Activated T-helper 9 cell treated with anti-CD3 and anti-CD28 coated beads, Interleukin-2, amount 50 U/mL, for 16 hours (primary cell): ENCODE data around the gene ATXN2L.
"Not testable (repeated sequence)": the region's sequence is repeated elsewhere in the genome, so short reads cannot be mapped to it uniquely, and the experiment has no call there.

Source experiments
- DNase-seq: peaks from one replicate; pipeline ENCODE4 v3.0.0-alpha.2; 2020; ENCODE audit warnings: low read depth

ATXN2L gene, protein sequence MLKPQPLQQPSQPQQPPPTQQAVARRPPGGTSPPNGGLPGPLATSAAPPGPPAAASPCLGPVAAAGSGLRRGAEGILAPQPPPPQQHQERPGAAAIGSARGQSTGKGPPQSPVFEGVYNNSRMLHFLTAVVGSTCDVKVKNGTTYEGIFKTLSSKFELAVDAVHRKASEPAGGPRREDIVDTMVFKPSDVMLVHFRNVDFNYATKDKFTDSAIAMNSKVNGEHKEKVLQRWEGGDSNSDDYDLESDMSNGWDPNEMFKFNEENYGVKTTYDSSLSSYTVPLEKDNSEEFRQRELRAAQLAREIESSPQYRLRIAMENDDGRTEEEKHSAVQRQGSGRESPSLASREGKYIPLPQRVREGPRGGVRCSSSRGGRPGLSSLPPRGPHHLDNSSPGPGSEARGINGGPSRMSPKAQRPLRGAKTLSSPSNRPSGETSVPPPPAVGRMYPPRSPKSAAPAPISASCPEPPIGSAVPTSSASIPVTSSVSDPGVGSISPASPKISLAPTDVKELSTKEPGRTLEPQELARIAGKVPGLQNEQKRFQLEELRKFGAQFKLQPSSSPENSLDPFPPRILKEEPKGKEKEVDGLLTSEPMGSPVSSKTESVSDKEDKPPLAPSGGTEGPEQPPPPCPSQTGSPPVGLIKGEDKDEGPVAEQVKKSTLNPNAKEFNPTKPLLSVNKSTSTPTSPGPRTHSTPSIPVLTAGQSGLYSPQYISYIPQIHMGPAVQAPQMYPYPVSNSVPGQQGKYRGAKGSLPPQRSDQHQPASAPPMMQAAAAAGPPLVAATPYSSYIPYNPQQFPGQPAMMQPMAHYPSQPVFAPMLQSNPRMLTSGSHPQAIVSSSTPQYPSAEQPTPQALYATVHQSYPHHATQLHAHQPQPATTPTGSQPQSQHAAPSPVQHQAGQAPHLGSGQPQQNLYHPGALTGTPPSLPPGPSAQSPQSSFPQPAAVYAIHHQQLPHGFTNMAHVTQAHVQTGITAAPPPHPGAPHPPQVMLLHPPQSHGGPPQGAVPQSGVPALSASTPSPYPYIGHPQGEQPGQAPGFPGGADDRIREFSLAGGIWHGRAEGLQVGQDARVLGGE

DNA sequence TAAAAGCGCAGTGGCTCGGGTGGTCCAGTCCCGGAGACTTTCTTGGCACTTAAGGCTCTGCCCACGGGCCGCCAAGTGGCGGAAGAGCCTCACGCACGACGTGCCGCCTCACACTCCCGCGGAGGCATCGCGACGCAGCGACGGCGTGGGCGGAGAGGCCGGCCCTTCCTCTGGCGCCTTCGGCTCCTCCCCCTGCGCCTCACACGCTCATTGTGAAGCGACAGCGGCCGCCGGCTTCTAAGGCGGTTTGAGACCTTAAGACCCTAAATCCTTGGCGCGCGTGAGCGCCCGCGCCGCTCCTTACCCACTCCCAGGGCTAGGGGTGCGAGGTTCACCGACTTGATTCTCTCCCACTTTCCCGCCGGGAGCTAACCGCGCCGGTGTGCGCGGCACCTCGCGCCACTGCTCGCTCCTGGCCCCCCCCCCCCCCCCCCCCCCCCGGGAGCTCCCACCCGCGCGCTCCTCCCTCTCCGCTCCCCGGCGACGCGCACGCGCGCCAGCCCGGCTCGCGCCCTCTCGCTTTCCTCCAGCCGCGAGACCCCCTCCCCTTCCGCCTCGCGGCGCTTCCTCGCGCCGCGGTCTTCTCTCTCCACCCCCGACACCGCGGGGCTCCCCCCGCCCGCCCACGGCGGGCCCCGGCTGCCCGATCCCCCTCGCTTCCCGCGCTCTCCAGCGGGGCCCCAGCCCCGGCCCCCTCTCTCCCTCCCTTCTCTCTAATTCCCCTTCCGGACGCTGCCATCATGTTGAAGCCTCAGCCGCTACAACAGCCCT is at the start of gene ATXN2L:
Gene ATXN2L (plus strand): TSS at position 480 of the 771 bp plus-strand sequence. CDS start 261 bp downstream, at position 741.
- DNase-seq, result peak; percentile 93

- not testable (repeated sequence) for DNase-seq
Observed at GRCh38 chr16:28781697-28782096, 41.1 kb upstream of the ATXN2L start.

GRCh38 chr16:28782357-28782756 is 40.4 kb upstream of the ATXN2L start:
- not testable (repeated sequence) for DNase-seq

DNA sequence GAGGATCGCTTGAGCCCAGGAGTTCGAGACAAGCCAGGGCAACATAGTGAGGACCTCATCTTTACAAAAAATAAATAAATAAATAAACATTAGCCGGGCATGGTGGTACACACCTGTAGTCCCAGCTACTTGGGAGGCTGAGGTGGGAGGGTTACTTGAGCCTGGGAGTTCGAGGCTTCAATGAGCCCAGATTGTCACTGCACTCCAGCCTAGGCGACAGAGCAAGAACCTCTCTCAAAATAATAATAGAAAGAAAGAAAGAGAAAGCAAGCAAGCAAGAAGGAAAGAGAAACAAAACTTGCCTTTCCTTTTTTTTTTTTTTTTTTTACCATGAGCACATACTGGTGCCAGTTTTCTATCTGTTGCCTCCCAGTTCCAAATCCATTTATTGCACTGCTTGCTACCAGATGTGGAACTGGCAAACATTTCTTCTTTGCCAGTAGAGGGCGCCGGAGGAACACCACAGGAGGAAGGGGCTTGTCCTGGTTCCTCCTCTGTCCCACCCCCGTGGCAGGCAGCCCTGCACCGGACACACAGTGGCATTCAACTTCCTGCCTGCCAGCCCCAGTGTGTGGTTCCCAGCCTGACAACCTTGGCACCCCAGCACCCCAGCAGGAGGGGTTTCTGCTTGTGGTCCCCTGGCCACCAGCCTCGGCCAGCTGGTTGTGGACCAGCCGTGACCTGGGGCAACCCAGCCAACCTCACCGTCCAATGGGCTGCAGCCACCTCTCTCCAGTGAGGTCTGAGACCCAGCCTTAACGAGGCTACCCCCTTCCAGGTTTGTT is 20.4 kb upstream of the ATXN2L start:
- DNase-seq, result peak; percentile 56

DNA sequence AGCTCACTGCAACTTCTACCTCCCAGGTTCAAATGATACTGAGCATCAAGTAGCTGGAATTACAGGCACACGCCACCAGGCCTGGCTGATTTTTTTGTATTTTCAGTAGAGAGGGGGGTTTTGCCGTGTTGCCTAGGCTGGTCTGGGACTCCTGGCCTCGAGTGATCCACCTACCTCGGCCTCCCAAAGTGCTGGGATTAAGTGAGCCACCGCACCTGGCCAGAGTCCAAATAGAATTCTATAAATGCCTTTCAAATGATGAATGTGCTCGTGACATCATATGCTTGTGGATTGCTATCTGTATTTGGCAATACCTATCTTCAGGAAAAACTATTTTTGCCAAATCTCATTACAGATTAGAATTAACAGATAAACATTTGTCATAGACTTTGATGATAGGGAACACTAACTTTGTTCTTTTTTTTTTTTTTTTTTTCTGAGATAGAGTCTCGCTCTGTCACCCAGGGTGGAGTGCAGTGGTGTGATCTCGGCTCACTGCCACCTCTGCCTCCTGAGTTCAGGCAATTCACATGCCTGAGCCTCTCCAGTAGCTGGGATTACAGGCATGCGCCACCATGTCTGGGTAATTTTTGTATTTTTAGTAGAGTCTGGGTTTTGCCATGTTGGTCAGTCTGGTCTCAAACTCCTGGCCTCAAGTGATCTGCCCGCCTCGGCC is 15.2 kb upstream of the ATXN2L start:
- DNase-seq, result not testable (repeated sequence)

DNA sequence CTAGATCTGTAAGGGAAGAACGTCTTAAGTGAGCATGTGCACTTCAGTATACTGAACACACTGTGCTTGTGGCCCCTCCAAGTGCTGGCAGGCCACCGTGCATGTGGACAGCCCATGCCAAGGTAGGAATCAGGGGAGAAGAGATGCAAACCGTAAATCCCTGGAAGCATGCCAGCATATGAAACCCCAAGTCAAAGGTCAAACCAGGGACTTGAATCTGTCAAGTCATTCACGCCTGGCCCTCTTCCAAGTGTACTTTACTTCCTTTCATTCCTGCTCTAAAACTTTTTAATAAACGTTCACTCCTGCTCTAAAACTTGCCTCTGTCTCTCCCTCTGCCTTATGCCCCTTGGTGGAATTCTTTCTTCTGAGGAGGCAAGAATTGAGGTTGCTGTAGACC is 2.8 kb upstream of the ATXN2L start:
- no peak for DNase-seq

GRCh38 chr16:28820546-28820945 is 2.3 kb upstream of the ATXN2L start:
- DNase-seq, result not testable (repeated sequence)

- DNase-seq, result no peak
Observed at GRCh38 chr16:28821874-28822519, 802 bp upstream of the ATXN2L start.

DNA sequence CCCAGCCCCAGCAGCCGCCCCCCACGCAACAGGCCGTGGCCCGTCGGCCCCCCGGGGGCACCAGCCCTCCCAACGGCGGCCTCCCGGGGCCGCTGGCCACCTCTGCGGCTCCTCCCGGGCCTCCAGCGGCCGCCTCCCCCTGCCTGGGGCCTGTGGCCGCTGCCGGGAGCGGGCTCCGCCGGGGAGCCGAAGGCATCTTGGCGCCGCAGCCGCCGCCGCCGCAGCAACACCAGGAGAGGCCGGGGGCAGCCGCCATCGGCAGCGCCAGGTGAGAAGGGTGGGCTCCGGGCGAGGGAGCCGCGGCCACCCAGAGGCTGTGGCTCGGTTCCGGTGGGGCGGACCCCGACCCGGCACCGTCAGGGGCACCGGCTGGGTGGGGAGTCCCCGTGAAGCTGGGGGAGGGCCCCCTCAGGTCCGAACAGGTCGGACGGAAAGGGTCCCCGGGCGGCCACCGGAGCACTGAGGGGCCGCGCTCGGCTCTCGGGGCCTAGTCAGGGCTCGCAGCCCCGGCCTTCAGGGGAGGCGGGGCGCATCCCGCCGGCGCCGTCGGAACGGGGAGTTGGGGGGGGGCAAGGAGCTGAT is 583 bp downstream of the ATXN2L start:
- DNase-seq, result no peak

GRCh38 chr16:28823873-28824716 is 1.3 kb downstream of the ATXN2L start:
- DNase-seq, result peak; percentile 98

GRCh38 chr16:28824717-28824973 is 1.8 kb downstream of the ATXN2L start:
- no peak for DNase-seq

- no peak for DNase-seq
Observed at GRCh38 chr16:28826141-28826540, 3.3 kb downstream of the ATXN2L start.

DNA sequence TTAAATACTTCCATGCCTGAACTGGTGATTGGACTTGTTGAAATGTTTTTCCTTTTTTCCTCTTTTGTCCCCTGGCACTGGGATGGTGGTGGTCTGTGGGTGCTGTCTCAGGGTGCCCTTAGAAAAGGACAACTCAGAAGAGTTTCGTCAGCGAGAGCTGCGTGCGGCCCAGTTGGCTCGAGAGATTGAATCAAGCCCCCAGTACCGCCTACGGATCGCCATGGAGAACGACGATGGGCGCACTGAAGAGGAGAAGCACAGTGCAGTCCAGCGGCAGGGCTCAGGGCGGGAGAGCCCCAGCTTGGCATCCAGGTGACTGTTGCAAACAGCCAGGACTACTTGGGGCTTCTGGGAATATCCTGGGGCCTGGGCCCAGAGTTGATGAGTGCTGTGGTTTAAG is 6.9 kb downstream of the ATXN2L start:
- no peak for DNase-seq

- no peak for DNase-seq
Observed at GRCh38 chr16:28830531-28830930, 7.7 kb downstream of the ATXN2L start.

DNA sequence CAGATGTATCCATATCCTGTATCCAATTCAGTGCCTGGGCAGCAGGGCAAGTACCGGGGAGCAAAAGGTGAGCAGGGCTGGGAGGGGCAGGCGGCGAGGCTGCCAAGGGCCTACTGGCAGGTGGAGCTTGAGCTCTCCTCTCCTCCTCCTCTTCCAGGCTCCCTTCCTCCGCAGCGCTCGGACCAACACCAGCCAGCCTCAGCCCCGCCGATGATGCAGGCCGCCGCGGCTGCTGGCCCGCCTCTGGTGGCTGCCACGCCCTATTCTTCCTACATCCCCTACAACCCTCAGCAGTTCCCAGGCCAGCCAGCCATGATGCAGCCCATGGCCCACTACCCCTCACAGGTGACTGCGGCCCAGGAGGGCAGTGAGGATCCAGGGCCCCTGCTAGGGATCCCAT is 11.6 kb downstream of the ATXN2L start:
- DNase-seq, result no peak

- DNase-seq, result no peak
Observed at GRCh38 chr16:28834873-28835863, 12.4 kb downstream of the ATXN2L start.
